Right lobe of liver (tissue), 4 donors: ENCODE measurements around the gene PANK2.

ENCODE experiments used
- POLR2A ChIP-seq: fragments of 450-650 bp; IDR thresholded peaks from one replicate; pipeline ENCODE4 v1.6.1; 2017; ENCODE audit warnings: antibody characterized with exemption, mild to moderate bottlenecking
- TF ChIP-seq, protein P1 (sequence below), 4 donors: fragments of 200-600 bp in 3 of 4; fragments of 450-650 bp in 1 of 4; IDR thresholded peaks; one replicate each; pipeline versions ENCODE4 v1.5.1 to v1.8.0; 2016 to 2022; ENCODE audit warnings: antibody characterized with exemption in 4 of 4, mild to moderate bottlenecking in 2 of 4
- donor health status: DM: no; HTN: no; CAD: no.
- donor health status: DM: no; HTN: no; CAD: no.
- donor health status: DM: no; HTN: yes; CAD: no.

GRCh38 chr20:3889489-3890397 is 556 bp downstream of the PANK2 start:
- TF ChIP-seq, protein P1, sequence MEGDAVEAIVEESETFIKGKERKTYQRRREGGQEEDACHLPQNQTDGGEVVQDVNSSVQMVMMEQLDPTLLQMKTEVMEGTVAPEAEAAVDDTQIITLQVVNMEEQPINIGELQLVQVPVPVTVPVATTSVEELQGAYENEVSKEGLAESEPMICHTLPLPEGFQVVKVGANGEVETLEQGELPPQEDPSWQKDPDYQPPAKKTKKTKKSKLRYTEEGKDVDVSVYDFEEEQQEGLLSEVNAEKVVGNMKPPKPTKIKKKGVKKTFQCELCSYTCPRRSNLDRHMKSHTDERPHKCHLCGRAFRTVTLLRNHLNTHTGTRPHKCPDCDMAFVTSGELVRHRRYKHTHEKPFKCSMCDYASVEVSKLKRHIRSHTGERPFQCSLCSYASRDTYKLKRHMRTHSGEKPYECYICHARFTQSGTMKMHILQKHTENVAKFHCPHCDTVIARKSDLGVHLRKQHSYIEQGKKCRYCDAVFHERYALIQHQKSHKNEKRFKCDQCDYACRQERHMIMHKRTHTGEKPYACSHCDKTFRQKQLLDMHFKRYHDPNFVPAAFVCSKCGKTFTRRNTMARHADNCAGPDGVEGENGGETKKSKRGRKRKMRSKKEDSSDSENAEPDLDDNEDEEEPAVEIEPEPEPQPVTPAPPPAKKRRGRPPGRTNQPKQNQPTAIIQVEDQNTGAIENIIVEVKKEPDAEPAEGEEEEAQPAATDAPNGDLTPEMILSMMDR (IDR thresholded peaks at IDR 0.05), result peak in 1 of 4 donors; percentile 1
- TF ChIP-seq POLR2A, result no peak
